ENCODE data around the gene ELMOD3. TPM values are rescaled to one million over a fixed set of nuclear protein-coding genes. Genes with fewer than 3 reads are reported as not detected.

Gene ELMOD3
- total and polyA plus RNA-seq, 9 of the 15 experiments (the other 6 are each of a cell fraction or from before 2014, with no cell fraction given): 2.7 to 18.7 (median 11.6) TPM

DNA sequence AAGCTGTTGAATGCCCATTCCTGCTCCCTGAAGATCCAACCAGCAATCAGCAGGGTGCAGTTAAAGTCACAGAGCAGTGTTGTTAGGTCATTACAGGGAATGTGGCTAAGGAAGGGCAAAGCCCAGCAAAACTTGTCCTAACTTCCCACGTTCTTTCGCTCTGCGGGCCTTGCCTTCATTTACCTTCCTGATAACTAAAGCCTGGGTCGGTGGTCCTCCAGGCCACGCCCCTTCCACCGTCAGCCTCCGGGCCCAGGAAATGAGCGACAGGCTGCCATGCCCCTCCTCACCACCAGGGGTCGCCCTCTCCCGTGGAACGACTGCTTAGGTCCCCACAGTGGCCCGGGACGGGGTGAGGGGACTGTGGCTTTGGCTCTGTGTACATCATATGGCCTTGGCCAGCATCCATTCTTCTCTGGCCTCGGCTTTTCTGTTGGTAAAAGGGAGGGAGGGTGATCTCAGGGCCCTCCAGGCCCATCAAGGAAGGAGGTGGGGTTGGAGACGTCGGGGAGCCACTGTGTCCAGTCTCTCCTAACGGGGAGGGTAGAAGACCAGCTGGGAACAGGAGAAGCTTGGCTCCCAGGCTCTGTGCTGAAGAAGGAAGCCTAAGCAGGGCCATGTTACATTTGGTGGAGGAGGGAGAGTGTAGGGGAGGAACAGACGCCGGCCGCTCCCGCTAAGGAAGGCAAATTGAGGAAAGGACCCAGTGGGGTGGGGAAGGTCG, 66.1 kb downstream of the ELMOD3 start (continued):
- TF ChIP-seq, protein P1, sequence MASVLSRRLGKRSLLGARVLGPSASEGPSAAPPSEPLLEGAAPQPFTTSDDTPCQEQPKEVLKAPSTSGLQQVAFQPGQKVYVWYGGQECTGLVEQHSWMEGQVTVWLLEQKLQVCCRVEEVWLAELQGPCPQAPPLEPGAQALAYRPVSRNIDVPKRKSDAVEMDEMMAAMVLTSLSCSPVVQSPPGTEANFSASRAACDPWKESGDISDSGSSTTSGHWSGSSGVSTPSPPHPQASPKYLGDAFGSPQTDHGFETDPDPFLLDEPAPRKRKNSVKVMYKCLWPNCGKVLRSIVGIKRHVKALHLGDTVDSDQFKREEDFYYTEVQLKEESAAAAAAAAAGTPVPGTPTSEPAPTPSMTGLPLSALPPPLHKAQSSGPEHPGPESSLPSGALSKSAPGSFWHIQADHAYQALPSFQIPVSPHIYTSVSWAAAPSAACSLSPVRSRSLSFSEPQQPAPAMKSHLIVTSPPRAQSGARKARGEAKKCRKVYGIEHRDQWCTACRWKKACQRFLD (CRISPR knock-in tag; IDR thresholded peaks at IDR 0.05): peak; percentile 69; the same call in 1 of the 2 replicates
- TF ChIP-seq ILF3 (IDR thresholded peaks at IDR 0.05; ENCODE audit: borderline replicate concordance): no peak
- TF ChIP-seq TEAD4 (IDR thresholded peaks at IDR 0.05; ENCODE audit: low read length): no peak
- TF ChIP-seq TEAD4 (CRISPR knock-in tag; IDR thresholded peaks at IDR 0.05; ENCODE audit: borderline replicate concordance): no peak
- no peak for TF ChIP-seq HNRNPK (IDR thresholded peaks at IDR 0.05; ENCODE audit: low read depth, low read length, poor library complexity, severe bottlenecking)
- peak; percentile 8; the same call in 1 of the 2 replicates for TF ChIP-seq PHF8 (IDR thresholded peaks at IDR 0.05; ENCODE audit: borderline replicate concordance, low read length)
- no peak for TF ChIP-seq ZNF764 (CRISPR knock-in tag; IDR thresholded peaks at IDR 0.05; ENCODE audit: low read depth)
- TF ChIP-seq KHSRP (IDR thresholded peaks at IDR 0.05): no peak
- no peak for TF ChIP-seq ZZZ3 (IDR thresholded peaks at IDR 0.05)
- no peak for TF ChIP-seq ZBTB2 (IDR thresholded peaks at IDR 0.05)
- peak; percentile 58; the same call in 1 of the 2 replicates for TF ChIP-seq VEZF1 (CRISPR knock-in tag; IDR thresholded peaks at IDR 0.05)
- TF ChIP-seq ARID1B (IDR thresholded peaks at IDR 0.05): 0 out of 2 replicates have a peak, but pooled peaks have one; percentile 28
- TF ChIP-seq ZNF277 (CRISPR knock-in tag; IDR thresholded peaks at IDR 0.05; ENCODE audit: borderline replicate concordance): no peak
- peak; percentile 39; the same call in 1 of the 2 replicates for TF ChIP-seq ZNF24 (IDR thresholded peaks at IDR 0.05)
- no peak for TF ChIP-seq PRMT5 (CRISPR knock-in tag; IDR thresholded peaks at IDR 0.05)
- peak; percentile 61 for TF ChIP-seq CREM (IDR thresholded peaks at IDR 0.05; ENCODE audit: low read depth)
- TF ChIP-seq LARP7 (IDR thresholded peaks at IDR 0.05): peak; percentile 55; the same call in 1 of the 2 replicates
- 0 out of 4 replicates have a peak, but pooled peaks of 1 of the 2 experiments have one; percentile 7 for TF ChIP-seq TRIM24 (IDR thresholded peaks at IDR 0.05)
- peak; percentile 61; the same call in 1 of the 2 replicates for TF ChIP-seq ELF1 (tag; IDR thresholded peaks at IDR 0.05)
- TF ChIP-seq NR2F6 (CRISPR knock-in tag; IDR thresholded peaks at IDR 0.05): no peak; the same call in 1 of the 2 replicates
- TF ChIP-seq MAFF (IDR thresholded peaks at IDR 0.05; ENCODE audit: low read length): no peak
- TF ChIP-seq ZNF212 (CRISPR knock-in tag; IDR thresholded peaks at IDR 0.05): no peak
- 0 out of 2 replicates have a peak, but pooled peaks have one; percentile 54 for TF ChIP-seq CBX1 (IDR thresholded peaks at IDR 0.05; ENCODE audit: low read depth)
- TF ChIP-seq SRF (CRISPR knock-in tag; IDR thresholded peaks at IDR 0.05): no peak
- TF ChIP-seq ZNF507 (tag; conservative IDR thresholded peaks at IDR 0.05): no peak

All from K562 (cell line).